HPDE6-E6E7 (cell line): ENCODE measurements around the gene RBM19.

ENCODE experiments used
- DNase-seq: peaks from one replicate; pipeline ENCODE4 v3.0.0; 2011; ENCODE audit warnings: missing footprints; ENCODE audit errors: extremely low spot score

The RBM19 gene

DNA sequence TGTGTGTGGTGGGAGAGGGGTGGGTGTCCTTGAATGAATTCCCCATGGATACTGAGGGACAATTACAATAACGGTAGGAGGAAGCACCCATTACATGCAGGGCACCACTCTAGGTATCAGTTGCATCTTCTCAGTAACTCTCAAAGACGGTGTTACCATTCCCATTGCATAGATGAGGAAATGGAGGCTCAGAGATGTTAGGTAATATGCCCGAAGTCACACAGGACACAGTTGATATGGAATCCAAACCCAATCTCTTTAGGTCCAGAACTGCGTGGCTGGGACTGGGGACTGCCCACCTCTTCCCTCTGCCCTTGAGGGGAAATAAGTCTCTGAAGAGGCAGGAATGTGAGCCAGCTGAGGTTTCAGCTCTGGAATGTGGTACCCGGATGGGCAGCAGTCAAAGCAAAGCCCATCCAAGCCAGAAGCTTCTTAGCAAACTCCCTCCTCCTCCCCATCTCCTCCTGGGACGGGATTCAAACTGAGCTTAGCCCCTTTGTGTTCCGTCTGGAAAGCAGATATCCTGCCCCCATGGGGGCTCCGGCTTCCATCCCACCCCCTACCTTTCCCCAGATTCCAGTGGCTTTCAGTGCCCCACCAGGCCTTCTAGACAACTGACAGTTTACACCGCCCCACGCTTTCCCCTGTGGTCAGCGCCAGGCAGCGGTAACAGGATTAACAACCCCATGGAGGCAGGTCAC lies 187.5 kb downstream of the RBM19 start:
- no peak for DNase-seq

GRCh38 chr12:113777751-113778150 lies 188.4 kb downstream of the RBM19 start:
- no peak for DNase-seq

DNA sequence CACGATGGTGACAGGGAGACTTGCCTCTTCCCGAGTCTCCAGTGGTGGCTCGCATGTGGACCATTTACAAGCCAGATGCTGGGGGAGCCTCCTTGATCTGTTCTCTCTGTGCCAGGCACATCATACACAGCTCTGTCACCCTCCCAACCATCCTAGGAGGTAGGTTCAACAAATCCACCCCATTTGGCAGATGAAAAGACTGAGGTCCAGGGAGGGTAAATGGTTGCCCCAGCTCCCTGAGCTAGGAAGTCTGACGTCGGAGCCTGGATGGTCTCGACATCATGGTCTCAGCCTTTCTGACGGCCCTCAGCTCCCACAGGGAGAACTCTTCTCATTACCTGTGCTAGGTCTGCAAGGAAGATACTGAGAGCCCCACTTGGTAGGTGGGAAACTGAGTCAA lies 189.6 kb downstream of the RBM19 start:
- DNase-seq = no peak

- no peak for DNase-seq
Measured at GRCh38 chr12:113774526-113774925, 191.6 kb downstream of the RBM19 start.

- no peak for DNase-seq
Measured at GRCh38 chr12:113772505-113773030, 193.6 kb downstream of the RBM19 start.

GRCh38 chr12:113770389-113770865 lies 195.7 kb downstream of the RBM19 start:
- no peak for DNase-seq

GRCh38 chr12:113769305-113769704 lies 196.8 kb downstream of the RBM19 start:
- no peak for DNase-seq

- no peak for DNase-seq
Measured at GRCh38 chr12:113768850-113769249, 197.3 kb downstream of the RBM19 start.

GRCh38 chr12:113766879-113767878 lies 198.9 kb downstream of the RBM19 start:
- peak; percentile 47 for DNase-seq
